Glomerular visceral epithelial cell (primary cell): Measurements from ENCODE around the gene HNRNPA0.
A peak's percentile ranks its signal among the peaks of the same experiment; 100 is the strongest.

ENCODE experiments used
- DNase-seq: peaks from one replicate; pipeline ENCODE4 v3.0.0-alpha.2; 2016; ENCODE audit errors: extremely low spot score

The HNRNPA0 gene

GRCh38 chr5:137754961-137755762 is 999 bp upstream of the HNRNPA0 start:
- DNase-seq = no peak

- no peak for DNase-seq
Measured at GRCh38 chr5:137753691-137754187, 424 bp downstream of the HNRNPA0 start.

GRCh38 chr5:137752905-137753690 is 1.1 kb downstream of the HNRNPA0 start:
- DNase-seq = peak; percentile 49

GRCh38 chr5:137751869-137752491 is 2.2 kb downstream of the HNRNPA0 start:
- peak; percentile 70 for DNase-seq

- no peak for DNase-seq
Measured at GRCh38 chr5:137750436-137750835, 3.7 kb downstream of the HNRNPA0 start.

GRCh38 chr5:137747848-137748247 is 6.3 kb downstream of the HNRNPA0 start:
- DNase-seq = no peak

- peak; percentile 71 for DNase-seq
Measured at GRCh38 chr5:137743031-137743640, 11.0 kb downstream of the HNRNPA0 start.

- DNase-seq = no peak
Measured at GRCh38 chr5:137741718-137742117, 12.4 kb downstream of the HNRNPA0 start.

- no peak for DNase-seq
Measured at GRCh38 chr5:137739737-137740136, 14.4 kb downstream of the HNRNPA0 start.

GRCh38 chr5:137738947-137739346 is 15.2 kb downstream of the HNRNPA0 start:
- DNase-seq = no peak

GRCh38 chr5:137737349-137738131 is 16.6 kb downstream of the HNRNPA0 start:
- DNase-seq = no peak

- no peak for DNase-seq
Measured at GRCh38 chr5:137736496-137736895, 17.7 kb downstream of the HNRNPA0 start.

- peak; percentile 58 for DNase-seq
Measured at GRCh38 chr5:137735555-137736284, 18.4 kb downstream of the HNRNPA0 start, which contains the start of gene KLHL3. TSS of gene KLHL3 (minus strand) at chr5:137736089. CDS start at chr5:137735646, 443 bp downstream.

GRCh38 chr5:137734962-137735554 is 19.1 kb downstream of the HNRNPA0 start:
- peak; percentile 33 for DNase-seq

GRCh38 chr5:137734331-137734730 is 19.8 kb downstream of the HNRNPA0 start:
- no peak for DNase-seq

- DNase-seq = no peak
Measured at GRCh38 chr5:137733922-137734321, 20.2 kb downstream of the HNRNPA0 start.

GRCh38 chr5:137733006-137733405 is 21.2 kb downstream of the HNRNPA0 start:
- DNase-seq = peak; percentile 54

- no peak for DNase-seq
Measured at GRCh38 chr5:137731176-137731575, 23.0 kb downstream of the HNRNPA0 start.

- DNase-seq = peak; percentile 13
Measured at GRCh38 chr5:137730336-137730735, 23.8 kb downstream of the HNRNPA0 start.

GRCh38 chr5:137728048-137728447 is 26.1 kb downstream of the HNRNPA0 start:
- no peak for DNase-seq
